Measurements from ENCODE around the gene IGF2BP2.

IGF2BP2 gene

GRCh38 chr3:185631508-185632206, 193.2 kb downstream of the IGF2BP2 start:
- DNase-seq: no peak

GRCh38 chr3:185631108-185631507, 193.7 kb downstream of the IGF2BP2 start:
- no peak for DNase-seq

- no peak for DNase-seq
Measured at GRCh38 chr3:185630182-185630622, 194.6 kb downstream of the IGF2BP2 start.

GRCh38 chr3:185629554-185630181, 195.2 kb downstream of the IGF2BP2 start:
- DNase-seq: no peak

- no peak for DNase-seq
Measured at GRCh38 chr3:185625784-185626183, 199.1 kb downstream of the IGF2BP2 start.

GRCh38 chr3:185623939-185624665, 200.7 kb downstream of the IGF2BP2 start:
- no peak for DNase-seq

- no peak for DNase-seq
Measured at GRCh38 chr3:185613016-185613415, 211.8 kb downstream of the IGF2BP2 start.

- no peak for DNase-seq
Measured at GRCh38 chr3:185606196-185606595, 218.6 kb downstream of the IGF2BP2 start.

GRCh38 chr3:185605566-185605965, 219.3 kb downstream of the IGF2BP2 start:
- DNase-seq: no peak

GRCh38 chr3:185595526-185595925, 229.3 kb downstream of the IGF2BP2 start:
- no peak for DNase-seq

- no peak for DNase-seq
Measured at GRCh38 chr3:185594073-185594472, 230.8 kb downstream of the IGF2BP2 start.
